Measurements from ENCODE around the gene PAOX. TPM values are rescaled to one million over a fixed set of nuclear protein-coding genes. Genes with fewer than 3 reads are reported as not detected.

PAOX gene
- total and polyA plus RNA-seq, 2 donors (not counting 1 experiment from before 2014, with no cell fraction given): 21.1 to 24.9 TPM

GRCh38 chr10:133329491-133330202, 49.4 kb upstream of the PAOX start:
- peaks cover 17% of the 10 kb centered on the region for H3K4me1 Mint-ChIP-seq
- H3K9ac ChIP-seq (ENCODE audit: low read length): no peak overlapping the region
- ChIA-PET CTCF (interaction anchor here (0.5 to 3.5 kb wide), 49 partner anchors 9 to 284 kb away, joined by 3 to 32 read pairs (median 5); partner anchors contain the start of genes ECHS1, FUOM, MTG1 and PRAP1), POLR2A (interaction anchor here (1.0 kb wide), 1 partner anchor 28 kb away, joined by 3 read pairs; the partner anchor contains the start of gene FUOM)
- no peaks in the 10 kb centered on the region for H4K20me1 ChIP-seq (ENCODE audit: control insufficient read depth, insufficient read depth, low read length, poor library complexity, severe bottlenecking)
- peak overlapping the region; percentile 44 for H3K4me3 Mint-ChIP-seq
- peaks cover 28 to 42% of the 10 kb centered on the region in 2 donors for H3K4me1 ChIP-seq (ENCODE audit: control insufficient read depth in 2 of 2, insufficient read depth in 2 of 2, low read length in 2 of 2)
- intact Hi-C loops (cut with micrococcal nuclease): loop anchor here (1.0 kb wide), 3 partner anchors 65 to 191 kb away; partner anchors contain the start of gene MTG1
- H3K9me3 ChIP-seq (ENCODE audit: control extremely low read depth in 1 of 3, control insufficient read depth in 2 of 3, insufficient read depth in 1 of 3, low read length in 2 of 3): peaks cover 0 to 23% (median 0%) of the 10 kb centered on the region in 3 donors
- TF ChIP-seq, protein P1, sequence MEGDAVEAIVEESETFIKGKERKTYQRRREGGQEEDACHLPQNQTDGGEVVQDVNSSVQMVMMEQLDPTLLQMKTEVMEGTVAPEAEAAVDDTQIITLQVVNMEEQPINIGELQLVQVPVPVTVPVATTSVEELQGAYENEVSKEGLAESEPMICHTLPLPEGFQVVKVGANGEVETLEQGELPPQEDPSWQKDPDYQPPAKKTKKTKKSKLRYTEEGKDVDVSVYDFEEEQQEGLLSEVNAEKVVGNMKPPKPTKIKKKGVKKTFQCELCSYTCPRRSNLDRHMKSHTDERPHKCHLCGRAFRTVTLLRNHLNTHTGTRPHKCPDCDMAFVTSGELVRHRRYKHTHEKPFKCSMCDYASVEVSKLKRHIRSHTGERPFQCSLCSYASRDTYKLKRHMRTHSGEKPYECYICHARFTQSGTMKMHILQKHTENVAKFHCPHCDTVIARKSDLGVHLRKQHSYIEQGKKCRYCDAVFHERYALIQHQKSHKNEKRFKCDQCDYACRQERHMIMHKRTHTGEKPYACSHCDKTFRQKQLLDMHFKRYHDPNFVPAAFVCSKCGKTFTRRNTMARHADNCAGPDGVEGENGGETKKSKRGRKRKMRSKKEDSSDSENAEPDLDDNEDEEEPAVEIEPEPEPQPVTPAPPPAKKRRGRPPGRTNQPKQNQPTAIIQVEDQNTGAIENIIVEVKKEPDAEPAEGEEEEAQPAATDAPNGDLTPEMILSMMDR (IDR thresholded peaks at IDR 0.05): peak; percentile 97
- no peak for TF ChIP-seq EZH2 (IDR thresholded peaks at IDR 0.05; ENCODE audit: borderline replicate concordance, insufficient read depth, low read depth, low read length, poor library complexity, severe bottlenecking)
- peak overlapping the region; percentile 76 for H3K4me2 ChIP-seq (replicated peaks; ENCODE audit: low read depth, low read length, poor library complexity, severe bottlenecking)
- no peak overlapping the region for H3K27ac ChIP-seq (ENCODE audit: low read length in 2 of 2)
- H2AFZ ChIP-seq (ENCODE audit: insufficient read depth, low read depth, low read length, poor library complexity, severe bottlenecking): peak overlapping the region; percentile 67
- ATAC-seq (ENCODE audit: low read depth) (peak; percentile 86), DNase-seq (peak; percentile 91)
- H3K79me2 ChIP-seq (ENCODE audit: control insufficient read depth, insufficient read depth, low read length): no peaks in the 10 kb centered on the region
- H3K36me3 ChIP-seq (replicated peaks in 1 of 2; ENCODE audit: control extremely low read depth in 1 of 2, control insufficient read depth in 1 of 2, extremely low read depth in 1 of 2, insufficient read depth in 2 of 2, low read length in 1 of 2): no peaks in the 10 kb centered on the region
- H3K9me3 Mint-ChIP-seq (ENCODE audit: insufficient read depth): no peaks in the 10 kb centered on the region
- no peak overlapping the region for H3K27ac Mint-ChIP-seq
- peaks cover 0 to 55% (median 38%) of the 10 kb centered on the region in 4 experiments for H3K27me3 ChIP-seq (replicated peaks in 1 of 4; ENCODE audit: control extremely low read depth in 1 of 4, control insufficient read depth in 3 of 4, insufficient read depth in 4 of 4, low read length in 3 of 4)
- H3K4me3 ChIP-seq (ENCODE audit: control extremely low read depth in 1 of 5, extremely low read depth in 1 of 5, insufficient read depth in 1 of 5, low read depth in 2 of 5, low read length in 4 of 5): peak overlapping the region in 3 of 5 experiments; percentile 15 to 47 (median 38)
- 6% methylated on average over 34 of the region's 37 CpGs for WGBS (ENCODE audit: insufficient coverage)
- peaks cover 43% of the 10 kb centered on the region for H3K27me3 Mint-ChIP-seq
